Ovary (tissue), 9 donors: ENCODE measurements around the gene ADAM30. TPM values are rescaled to one million over a fixed set of nuclear protein-coding genes. Genes with fewer than 3 reads are reported as not detected.

ENCODE experiments used
- DNase-seq, 5 donors: peaks; one replicate each; pipeline ENCODE4 v3.0.0-alpha.2; 2019 to 2020
- H3K27ac ChIP-seq, 2 donors: fragments of 200-600 bp; one replicate each; pipeline versions ENCODE4 v1.5.1 to v1.8.0; 2019 to 2022
- H3K27me3 ChIP-seq: fragments of 200-600 bp; one replicate; pipeline ENCODE4 v1.8.0; 2022
- H3K36me3 ChIP-seq: fragments of 200-600 bp; sonication (generic); one replicate; pipeline ENCODE4 v1.5.1; 2019
- H3K4me1 ChIP-seq: one replicate; pipeline ENCODE4 v1.8.1; 2013; ENCODE audit warnings: mild to moderate bottlenecking, moderate library complexity; ENCODE audit not compliant: insufficient read depth
- H3K4me3 ChIP-seq: fragments of 200-600 bp; sonication (generic); one replicate; pipeline ENCODE4 v1.5.1; 2017
- H3K9me3 ChIP-seq, 2 donors: fragments of 200-600 bp in 1 of 2; sonication (generic) in 1 of 2; one replicate each; pipeline versions ENCODE4 v1.5.1 to v1.8.1; 2013 to 2019; ENCODE audit warnings: mild to moderate bottlenecking in 1 of 2, moderate library complexity in 1 of 2
- EP300 ChIP-seq: sonication (generic); formaldehyde crosslinking; IDR thresholded peaks from one replicate; pipeline ENCODE4 v1.6.1; 2017; ENCODE audit warnings: antibody characterized with exemption
- POLR2A ChIP-seq: fragments of 450-650 bp; IDR thresholded peaks from one replicate; pipeline ENCODE4 v1.6.1; 2017; ENCODE audit warnings: antibody characterized with exemption, mild to moderate bottlenecking, moderate library complexity
- WGBS, 3 donors: extraction: QIAGEN DNeasy Blood & Tissue Kit in 1 of 3; methylation state at CpG; one replicate each; pipeline versions ENCODE4 v1.1.5 to v1.1.7; 2013 to 2017; 5-methylcytosine and 5-hydroxymethylcytosine counted together
- intact Hi-C, 4 donors: fragments of 100-400 bp; cut with DNase I; formaldehyde crosslinking; loops; one replicate each; pipeline versions ENCODE4 v1.11.0 to v1.15.1; 2022 to 2023
- polyA plus RNA-seq, 2 donors: library from polyadenylated mRNA; stranded (reverse); fragments of 200-250 nt in 1 of 2; fragments of 350-450 nt in 1 of 2; fragmentation: Illumina TruSeq in 1 of 2; extraction: RNeasy Lipid Tissue Mini Kit (QIAGEN cat#74804) in 1 of 2; gene quantifications; one replicate each; pipeline ENCODE4 v1.2.3, GENCODE V29; 2013 to 2014
- total RNA-seq, 7 donors: library from RNA; depleted of rRNA in 2 of 7; stranded (reverse); fragments of >200 nt in 2 of 7; fragmentation: NEBNext Ultra II Directional in 3 of 7; extraction: Animal tissue kit (Norgen Biotek cat#: 25700) in 3 of 7; gene quantifications; one replicate each; pipeline versions ENCODE4 v1.1.0 to v1.2.4, GENCODE V29; 2016 to 2023
- TF ChIP-seq, protein P1 (sequence below), 3 donors: fragments of 450-650 bp in 2 of 3; fragments of 200-600 bp in 1 of 3; IDR thresholded peaks; one replicate each; pipeline versions ENCODE4 v1.5.1 to v1.8.0; 2016 to 2022; ENCODE audit warnings: antibody characterized with exemption in 3 of 3, mild to moderate bottlenecking in 1 of 3
- donor health status: DM: no; HTN: no; CAD: no; lungs with moderate emphysema.
- donor health status: DM: no; HTN: no; CAD: no.
- donor health status: Bipolar disorder and iron deficiency.
- donor health status: DM: yes; HTN: yes; CAD: no.
- donor health status: DM: no; HTN: no; CAD: no.
- donor health status: DM: yes; HTN: yes; CAD: no.

Gene ADAM30
- total and polyA plus RNA-seq, 9 donors, result not detected

DNA sequence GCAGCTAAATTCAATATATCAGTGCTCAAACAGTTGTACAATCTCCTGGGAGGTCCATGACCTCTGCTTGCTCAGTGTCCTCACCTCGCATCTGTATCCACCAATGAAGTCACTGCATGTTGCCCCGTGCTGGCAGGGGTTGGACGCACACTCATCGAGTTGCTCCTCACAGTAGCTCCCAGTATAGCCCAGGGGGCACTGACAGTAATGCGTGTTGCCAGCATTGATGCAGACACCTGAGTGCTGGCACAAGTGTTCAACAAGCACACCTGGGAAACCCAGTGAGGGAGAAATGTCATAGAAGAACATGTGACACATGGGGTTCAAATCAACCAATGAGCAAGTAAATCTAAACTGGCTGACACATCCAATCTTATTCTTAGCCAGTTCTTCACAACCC is 40.9 kb upstream of the ADAM30 start:
- peaks cover 2% of the 10 kb centered on the region for H3K36me3 ChIP-seq

DNA sequence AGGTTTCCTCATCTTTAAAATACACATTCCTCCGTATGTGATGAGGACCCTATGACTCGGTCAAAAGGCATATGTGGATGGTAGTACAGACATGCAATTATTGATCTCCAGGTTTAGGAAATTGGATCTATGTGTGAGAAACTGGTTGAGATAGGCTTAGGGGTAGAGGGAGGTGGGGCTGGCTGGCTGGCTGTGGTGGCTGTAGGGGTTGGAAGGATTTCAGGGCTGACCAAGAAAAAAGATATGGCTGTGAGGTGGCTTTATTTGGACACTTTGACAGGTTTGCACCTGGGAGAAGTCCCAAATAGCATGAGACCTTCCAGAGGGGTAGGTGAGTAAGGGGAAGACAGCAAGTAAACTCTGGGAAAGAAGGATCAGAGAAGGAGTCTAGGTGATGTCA is 39.6 kb upstream of the ADAM30 start:
- intact Hi-C loops, result loop anchor here in 1 of 4 donors (10.0 kb wide), 1 partner anchor 1851 kb away; no protein-coding TSS in a partner anchor
- H3K4me1 ChIP-seq, result no peaks in the 10 kb centered on the region
- no peak for DNase-seq
- H3K9me3 ChIP-seq, result no peaks in the 10 kb centered on the region
- TF ChIP-seq POLR2A, result no peak
- no peak for TF ChIP-seq EP300
- TF ChIP-seq, protein P1, sequence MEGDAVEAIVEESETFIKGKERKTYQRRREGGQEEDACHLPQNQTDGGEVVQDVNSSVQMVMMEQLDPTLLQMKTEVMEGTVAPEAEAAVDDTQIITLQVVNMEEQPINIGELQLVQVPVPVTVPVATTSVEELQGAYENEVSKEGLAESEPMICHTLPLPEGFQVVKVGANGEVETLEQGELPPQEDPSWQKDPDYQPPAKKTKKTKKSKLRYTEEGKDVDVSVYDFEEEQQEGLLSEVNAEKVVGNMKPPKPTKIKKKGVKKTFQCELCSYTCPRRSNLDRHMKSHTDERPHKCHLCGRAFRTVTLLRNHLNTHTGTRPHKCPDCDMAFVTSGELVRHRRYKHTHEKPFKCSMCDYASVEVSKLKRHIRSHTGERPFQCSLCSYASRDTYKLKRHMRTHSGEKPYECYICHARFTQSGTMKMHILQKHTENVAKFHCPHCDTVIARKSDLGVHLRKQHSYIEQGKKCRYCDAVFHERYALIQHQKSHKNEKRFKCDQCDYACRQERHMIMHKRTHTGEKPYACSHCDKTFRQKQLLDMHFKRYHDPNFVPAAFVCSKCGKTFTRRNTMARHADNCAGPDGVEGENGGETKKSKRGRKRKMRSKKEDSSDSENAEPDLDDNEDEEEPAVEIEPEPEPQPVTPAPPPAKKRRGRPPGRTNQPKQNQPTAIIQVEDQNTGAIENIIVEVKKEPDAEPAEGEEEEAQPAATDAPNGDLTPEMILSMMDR (IDR thresholded peaks at IDR 0.05), result no peak
- H3K36me3 ChIP-seq, result peaks cover 2% of the 10 kb centered on the region
- WGBS, 3 donors, result 93 to 96% (median 94%) methylated on average over 2 of the region's 2 CpGs
- H3K27me3 ChIP-seq, result no peaks in the 10 kb centered on the region
- H3K4me3 ChIP-seq, result no peak overlapping the region
- no peak overlapping the region for H3K27ac ChIP-seq

More for the DNA sequence above, 40.9 kb upstream of the ADAM30 start:
- no peaks in the 10 kb centered on the region for H3K27me3 ChIP-seq
- WGBS, 3 donors, result 93 to 99% (median 95%) methylated on average over 5 of the region's 5 CpGs
- no peak overlapping the region for H3K4me3 ChIP-seq
- TF ChIP-seq, protein P1 (IDR thresholded peaks at IDR 0.05), result no peak
- no peak for TF ChIP-seq POLR2A
- TF ChIP-seq EP300, result no peak
- no peaks in the 10 kb centered on the region for H3K4me1 ChIP-seq
- DNase-seq, result no peak
- no peak overlapping the region for H3K27ac ChIP-seq
- intact Hi-C loops, result loop anchor here in 1 of 4 donors (10.0 kb wide), 1 partner anchor 1852 kb away; no protein-coding TSS in a partner anchor
- H3K9me3 ChIP-seq, result no peaks in the 10 kb centered on the region

DNA sequence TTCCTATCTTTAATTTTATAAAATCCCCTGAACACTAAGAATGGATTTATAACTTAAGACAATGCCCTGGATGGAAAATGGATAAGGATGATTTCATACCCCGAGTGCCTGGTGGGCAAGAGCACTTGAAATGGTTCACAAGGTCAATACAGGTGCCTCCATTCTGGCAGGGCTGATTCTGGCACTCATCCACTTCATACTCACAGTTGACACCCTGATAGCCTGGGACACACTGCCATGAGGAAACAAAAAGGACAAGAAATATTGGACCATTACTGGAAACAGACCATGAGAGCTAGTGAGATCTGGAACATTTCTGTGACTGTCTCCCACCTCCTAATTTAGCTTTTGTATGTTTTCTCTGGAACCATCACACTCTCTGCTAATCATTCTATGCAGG is 39.1 kb upstream of the ADAM30 start:
- Histone ChIP-seq H3K4me3 (no peak overlapping the region), H3K4me1 (no peaks in the 10 kb centered on the region), H3K27me3 (no peaks in the 10 kb centered on the region), H3K27ac (no peak overlapping the region), H3K9me3 (no peaks in the 10 kb centered on the region), H3K36me3 (peaks cover 2% of the 10 kb centered on the region)
- intact Hi-C loops, result loop anchor here in 1 of 4 donors (10.0 kb wide), 1 partner anchor 1851 kb away; no protein-coding TSS in a partner anchor
- TF ChIP-seq, protein P1 (IDR thresholded peaks at IDR 0.05), result no peak
- no peak for TF ChIP-seq POLR2A
- TF ChIP-seq EP300, result no peak
- WGBS, 3 donors, result 83 to 100% (median 93%) methylated on average over 1 of the region's 1 CpG
- DNase-seq, result no peak

DNA sequence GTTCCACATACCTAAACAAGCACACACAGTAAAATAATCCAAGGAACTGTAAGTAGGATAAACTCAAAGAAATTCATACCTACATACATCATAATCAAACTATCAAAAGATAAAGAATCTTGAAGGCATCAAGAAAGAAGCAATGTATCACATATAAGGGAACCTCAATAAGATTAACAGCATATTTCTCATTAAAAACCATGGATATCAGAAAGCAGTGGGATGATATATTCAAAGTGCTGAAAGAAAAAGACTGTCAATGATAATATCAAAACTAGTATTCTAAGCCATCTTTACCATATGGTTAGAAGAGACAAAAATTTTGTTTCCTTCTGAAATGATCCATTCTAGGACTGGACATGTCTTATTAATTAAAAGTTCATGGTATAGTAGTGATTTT is 37.1 kb upstream of the ADAM30 start:
- H3K36me3 ChIP-seq, result no peaks in the 10 kb centered on the region
- intact Hi-C loops, result loop anchor here in 1 of 4 donors (10.0 kb wide), 1 partner anchor 1849 kb away; no protein-coding TSS in a partner anchor

More for the DNA sequence above, 37.1 kb upstream of the ADAM30 start:
- no peak overlapping the region for H3K27ac ChIP-seq
- H3K4me3 ChIP-seq, result no peak overlapping the region
- no peaks in the 10 kb centered on the region for H3K9me3 ChIP-seq
- no peaks in the 10 kb centered on the region for H3K4me1 ChIP-seq
- TF ChIP-seq, protein P1 (IDR thresholded peaks at IDR 0.05), result no peak
- TF ChIP-seq POLR2A (no peak), EP300 (no peak)
- DNase-seq, result no peak
- H3K27me3 ChIP-seq, result no peaks in the 10 kb centered on the region
